GM04504 (cell line): ENCODE results near the gene CIAO2A.

ENCODE experiments used
- DNase-seq: peaks from one replicate; pipeline ENCODE4 v3.0.0-alpha.2; 2012; ENCODE audit warnings: low read depth

Gene CIAO2A

DNA sequence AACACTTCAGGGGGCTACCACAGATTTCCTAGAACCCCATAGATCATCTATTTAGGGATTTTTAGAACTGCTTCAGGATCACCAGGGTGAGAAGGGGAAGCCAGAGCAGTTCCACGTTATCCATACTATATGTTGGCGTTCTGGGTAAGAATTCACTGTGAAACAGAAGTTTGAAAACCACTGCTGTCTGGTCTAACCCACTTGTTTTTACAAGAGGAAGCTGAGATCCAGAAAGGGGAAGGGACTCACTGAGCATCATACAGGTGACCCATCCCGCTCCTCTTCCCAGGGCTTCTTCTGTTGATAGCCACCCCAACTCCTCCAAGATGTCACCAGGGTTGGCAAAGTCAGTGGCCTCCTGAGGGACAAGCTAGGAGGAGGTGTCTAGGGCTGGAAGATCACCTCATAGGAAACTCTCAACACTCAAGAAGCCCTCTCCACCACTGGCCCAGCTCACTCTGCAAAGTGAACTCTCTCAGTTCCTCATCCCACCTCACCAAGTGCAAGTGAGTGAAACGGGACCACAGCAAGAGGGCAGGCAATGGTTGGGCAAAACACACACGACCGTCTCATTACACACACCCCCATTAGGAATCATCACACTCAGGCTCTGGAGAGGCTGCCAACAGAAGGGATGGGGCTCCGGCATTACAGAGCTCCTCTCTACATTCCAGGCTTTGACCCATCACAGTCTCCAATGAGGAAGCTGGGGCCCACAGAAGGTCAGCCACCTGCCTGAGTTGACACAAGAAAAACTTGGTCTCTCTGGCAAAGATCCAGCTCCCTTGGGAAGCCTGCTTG, 49.1 kb downstream of the CIAO2A start:
- DNase-seq, result no peak

DNA sequence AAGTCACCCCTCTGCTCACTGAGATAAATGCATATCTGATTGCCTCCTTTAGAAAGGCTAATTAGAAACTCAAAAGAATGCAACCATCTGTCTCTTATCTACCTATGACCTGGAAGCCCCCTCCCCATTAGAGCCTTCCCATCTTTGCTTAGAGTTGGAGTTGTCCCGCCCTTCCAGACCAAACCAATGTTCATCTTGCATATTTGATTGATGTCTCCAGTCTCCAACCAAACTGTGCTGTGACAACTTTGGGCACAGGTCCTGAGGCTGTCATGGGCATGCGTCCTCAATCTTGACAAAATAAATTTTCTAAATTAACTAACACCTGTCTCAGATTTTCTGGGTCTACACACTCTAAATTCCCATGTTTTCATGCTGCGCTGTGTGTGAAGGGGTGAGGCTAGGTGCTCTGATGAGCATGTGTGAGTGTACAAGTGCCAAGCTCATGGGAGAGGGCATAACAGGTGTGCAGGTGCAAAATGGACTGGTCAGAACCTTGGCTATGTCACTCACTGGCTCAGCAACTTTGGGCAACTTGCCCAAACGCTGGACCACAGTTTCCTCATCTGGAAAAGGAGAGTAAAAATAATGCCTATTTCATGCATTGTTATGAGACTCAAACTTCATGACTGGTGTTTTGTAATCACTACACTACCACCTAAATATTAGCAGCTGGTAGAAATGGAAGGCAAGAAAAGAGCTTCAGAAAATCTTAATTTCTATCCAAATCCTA, 54.6 kb downstream of the CIAO2A start:
- no peak for DNase-seq

DNA sequence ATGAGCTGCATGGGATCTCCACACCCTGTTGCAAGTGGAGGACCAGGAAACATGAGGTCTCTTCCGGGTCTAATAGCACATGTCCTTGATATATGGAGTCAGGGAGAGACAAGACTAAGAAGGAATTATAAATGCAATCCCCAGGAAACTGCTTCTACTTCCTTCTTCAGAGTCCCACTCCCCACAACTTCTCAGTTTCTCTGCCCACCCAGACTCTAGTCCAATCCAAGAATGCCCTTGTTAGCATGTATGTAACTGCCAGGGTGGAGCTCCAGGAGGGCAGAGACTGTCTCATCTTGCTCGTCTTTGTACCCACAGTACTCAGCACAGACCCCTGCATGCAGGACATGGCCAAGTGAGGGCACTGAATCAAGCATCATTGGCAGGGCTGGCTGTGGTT, 55.7 kb downstream of the CIAO2A start:
- DNase-seq, result no peak

DNA sequence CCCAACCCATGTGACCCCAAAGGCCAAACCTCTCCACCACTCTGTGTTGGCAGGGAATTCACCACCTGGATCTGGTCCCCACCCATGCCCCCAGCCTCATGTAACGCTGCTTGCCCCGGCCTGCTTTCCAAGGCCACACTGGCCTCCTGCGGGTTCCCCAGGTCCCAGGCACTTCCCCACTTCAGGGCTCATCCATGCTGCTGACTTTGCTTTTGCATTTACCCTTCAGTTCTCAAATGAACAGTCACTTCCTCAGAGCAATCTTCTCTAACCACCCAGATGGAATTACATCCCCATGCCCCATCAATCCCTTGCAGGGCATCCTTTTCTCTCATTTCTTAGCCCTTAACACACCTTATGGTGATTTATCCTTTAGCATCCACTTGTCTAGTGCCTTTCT, 56.5 kb downstream of the CIAO2A start:
- no peak for DNase-seq

DNA sequence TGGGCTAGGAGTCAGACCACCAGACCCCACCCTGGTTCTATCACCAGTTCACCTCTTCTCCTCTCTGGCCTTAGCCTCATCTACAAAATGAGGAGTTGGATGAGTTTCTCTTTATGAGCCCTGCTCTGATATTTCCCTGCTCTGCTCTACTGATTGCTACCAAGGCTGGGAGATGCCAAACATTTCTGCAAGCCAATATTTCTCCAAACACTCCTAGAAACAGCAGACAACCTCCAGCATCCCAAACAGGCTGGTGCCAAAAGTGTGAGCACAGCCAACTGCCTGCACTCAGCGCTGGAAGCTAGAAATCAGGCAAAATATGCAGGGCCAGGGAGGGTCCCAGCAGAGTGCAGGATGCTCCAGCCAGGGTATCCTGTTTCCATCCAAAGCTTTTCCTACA, 58.1 kb downstream of the CIAO2A start:
- no peak for DNase-seq

DNA sequence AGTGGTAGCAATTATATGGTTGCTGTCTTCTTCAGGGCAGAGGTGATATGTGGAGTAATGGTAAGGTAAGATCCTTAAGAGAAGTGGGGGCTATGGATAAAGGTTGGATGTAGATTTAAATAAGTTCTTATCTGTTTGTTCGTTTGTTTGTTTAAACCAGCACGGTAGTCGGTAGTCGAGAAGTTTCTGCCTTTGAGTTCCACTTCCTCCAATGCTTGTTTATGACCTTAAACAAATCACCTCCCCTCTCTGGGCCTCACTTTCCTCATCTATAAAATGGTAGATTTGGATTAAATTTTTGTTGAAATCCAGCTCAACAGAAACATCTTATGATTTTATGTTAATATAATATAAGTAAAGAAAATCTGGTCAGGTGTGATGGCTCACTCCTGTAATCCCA, 59.1 kb downstream of the CIAO2A start:
- DNase-seq, result no peak

DNA sequence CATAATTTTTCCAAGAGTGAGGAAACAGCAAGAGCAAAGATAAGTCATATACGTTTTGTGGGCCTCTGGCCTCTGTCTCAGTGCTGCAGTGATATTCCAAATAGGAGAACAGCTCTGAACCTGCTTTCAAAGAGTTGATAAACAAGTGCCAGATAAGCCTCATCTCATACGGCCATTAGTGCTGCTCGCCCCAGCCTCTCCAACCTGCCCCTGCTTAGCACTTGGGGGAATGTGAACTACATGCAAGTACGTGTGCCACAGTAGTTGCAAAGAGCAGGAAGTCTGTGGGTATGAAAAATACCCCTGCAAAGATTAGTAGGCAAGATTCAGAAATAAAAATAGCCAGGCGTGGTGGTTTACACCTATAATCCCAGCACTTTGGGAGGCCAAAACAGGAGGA, 61.3 kb downstream of the CIAO2A start:
- DNase-seq, result no peak

DNA sequence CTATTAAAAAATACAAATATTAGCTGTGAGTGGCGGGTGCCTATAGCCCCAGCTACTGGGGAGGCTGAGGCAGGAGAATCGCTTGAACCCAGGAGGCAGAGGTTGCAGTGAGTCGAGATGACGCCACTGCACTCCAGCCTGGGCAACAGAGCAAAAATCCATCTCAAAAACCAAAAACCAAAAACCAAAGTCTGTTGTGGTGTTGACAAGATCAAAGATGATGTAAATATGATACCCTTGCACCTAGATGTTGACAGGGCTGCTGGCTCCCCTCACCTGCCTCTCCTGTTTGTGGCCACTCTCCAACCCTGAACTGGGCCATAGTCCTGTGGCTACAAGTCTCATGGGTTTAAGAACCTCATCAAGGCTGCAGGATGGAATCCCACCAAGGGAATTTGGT, 63.5 kb downstream of the CIAO2A start:
- DNase-seq, result no peak

DNA sequence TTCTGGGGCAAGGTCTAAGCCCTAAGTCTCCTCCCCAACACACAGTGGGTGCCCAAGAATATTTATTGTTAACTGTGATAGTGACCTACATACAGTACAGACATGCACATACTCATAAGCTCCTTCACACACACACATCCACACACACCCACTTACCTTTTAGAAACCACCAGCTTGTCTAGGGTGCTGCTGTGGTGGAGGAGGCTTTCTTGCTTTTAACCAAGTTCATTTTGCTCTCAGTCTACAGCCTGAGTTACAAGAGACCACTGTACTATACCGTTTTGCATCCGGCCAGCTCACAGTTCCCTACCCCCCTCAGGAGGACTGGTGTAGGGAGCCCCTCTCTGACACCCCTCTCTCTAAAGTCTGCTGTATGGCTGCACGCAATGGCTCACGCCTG, 64.0 kb downstream of the CIAO2A start:
- no peak for DNase-seq

DNA sequence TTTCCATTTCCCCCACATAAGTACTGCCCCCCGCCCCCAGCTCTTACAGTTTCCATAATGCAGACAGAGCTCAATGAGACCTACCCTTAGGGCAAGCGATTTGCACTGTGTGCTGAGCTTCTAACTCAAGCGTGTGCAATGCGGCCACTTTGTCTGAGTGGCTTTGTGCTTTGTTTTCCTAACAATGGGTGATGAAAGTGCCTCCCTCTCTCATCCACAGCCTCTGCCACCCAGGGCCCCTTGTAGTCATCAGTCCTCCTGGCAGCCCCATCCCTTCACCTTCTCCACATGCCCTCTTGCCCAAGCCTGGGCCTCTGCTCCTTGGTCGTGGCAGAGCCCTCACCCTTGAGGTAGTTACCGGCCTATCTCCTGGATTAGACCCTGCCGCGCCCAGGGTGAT, 64.5 kb downstream of the CIAO2A start:
- no peak for DNase-seq

DNA sequence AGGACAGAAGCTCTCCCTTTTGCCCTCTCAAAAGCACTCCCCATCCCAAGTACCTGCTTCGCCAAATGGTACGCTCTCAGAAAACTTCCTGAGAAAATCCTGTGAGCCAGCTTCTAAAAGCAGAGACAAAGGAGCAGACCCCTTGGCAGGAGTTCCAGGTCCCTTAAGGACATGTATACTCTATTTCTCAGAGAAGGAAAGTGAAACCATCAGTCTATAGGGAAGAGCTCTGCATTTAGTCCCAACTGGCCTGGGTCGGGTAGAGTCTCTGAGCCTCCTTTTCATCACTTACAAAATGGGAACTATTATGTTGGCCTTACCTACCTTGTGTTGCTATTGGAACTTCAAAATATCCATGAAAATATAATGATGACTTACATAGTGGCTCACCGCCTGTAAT, 67.0 kb downstream of the CIAO2A start:
- DNase-seq, result no peak

DNA sequence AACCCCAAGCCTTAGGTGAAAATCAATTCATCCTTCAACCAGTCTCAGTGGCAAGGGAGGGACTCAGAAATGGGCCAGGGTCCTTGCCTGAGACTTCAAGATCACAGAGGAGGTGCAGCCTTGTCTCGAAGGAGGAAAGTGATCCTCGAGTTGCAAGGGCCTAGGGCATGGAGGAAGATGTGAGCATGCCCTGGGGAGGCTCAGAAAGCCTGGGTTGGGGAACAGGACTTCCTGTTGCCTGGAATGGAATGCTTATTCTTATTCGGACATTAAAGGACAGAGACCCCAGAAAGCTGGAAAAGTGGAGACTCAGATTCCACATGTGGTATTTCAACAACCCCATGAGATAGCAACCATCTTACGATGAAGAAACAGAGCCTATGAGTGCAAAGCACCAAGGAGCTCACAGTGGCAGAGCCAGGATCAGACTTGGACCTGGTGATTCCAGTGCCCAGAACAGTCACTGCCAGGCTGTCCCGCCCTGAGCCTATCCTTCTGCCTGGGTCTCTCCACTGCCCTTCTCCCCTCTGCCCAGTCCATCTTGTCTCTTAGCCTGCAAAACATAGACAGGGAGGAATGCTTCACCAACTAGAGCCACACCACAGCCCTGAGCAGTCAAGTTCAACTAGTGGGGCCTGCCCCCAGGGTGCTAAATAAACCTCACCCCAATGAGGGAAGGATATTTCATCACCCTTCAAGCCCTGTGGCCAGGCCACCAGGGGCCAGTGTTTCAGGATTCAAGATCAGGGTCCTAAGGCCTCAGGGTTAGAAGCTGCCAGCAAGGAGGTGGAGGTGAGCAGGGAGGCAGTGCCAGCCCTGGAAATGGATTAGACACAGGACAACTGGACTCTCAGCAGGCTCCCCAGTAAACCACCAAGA, 69.2 kb downstream of the CIAO2A start:
- DNase-seq, result no peak

DNA sequence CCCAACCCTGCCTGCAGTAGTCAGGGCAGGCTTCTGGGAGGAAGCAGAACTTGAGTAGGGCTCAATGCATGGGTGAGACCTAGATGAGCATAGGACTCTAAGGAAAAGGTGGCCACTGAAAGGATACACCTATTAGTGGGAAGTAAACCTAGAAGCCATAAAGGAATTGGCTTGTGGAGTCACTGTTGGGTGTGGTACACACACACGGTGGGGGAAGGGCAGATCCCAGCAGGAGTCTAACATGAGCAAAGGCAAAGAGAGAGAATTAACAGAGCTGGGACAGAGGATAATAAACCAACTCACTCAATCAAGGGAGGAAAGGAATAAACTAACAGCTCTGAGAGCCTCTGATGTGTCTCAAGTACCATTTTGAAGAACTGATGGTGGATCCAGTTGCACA, 70.4 kb downstream of the CIAO2A start:
- DNase-seq, result no peak

DNA sequence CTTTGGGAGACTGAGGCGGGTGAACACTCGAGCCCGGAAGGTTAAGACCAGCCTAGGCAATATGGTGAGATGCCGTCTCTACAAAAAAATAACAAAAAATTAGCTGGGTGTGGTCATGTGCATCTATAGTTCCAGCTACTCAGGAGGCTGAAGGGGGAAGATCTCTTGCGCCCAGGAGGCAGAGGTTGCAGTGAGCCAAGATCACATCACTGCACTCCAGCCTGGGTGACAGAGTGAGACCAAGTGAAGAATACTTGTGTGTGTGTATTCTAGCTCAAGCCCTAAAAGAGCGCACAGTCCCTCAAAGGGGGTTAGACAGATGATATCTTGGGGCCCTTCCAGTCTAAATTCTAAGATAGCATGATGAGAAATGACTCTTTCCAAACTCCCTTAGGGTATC, 71.1 kb downstream of the CIAO2A start:
- DNase-seq, result no peak
